ENCODE measurements around the gene ITIH1. TPM values are rescaled to one million over a fixed set of nuclear protein-coding genes. Genes with fewer than 3 reads are reported as not detected.

Gene ITIH1
- total RNA-seq, 3 donors from 2014 or later, result 0.32 to 0.33 TPM; not detected in 1

DNA sequence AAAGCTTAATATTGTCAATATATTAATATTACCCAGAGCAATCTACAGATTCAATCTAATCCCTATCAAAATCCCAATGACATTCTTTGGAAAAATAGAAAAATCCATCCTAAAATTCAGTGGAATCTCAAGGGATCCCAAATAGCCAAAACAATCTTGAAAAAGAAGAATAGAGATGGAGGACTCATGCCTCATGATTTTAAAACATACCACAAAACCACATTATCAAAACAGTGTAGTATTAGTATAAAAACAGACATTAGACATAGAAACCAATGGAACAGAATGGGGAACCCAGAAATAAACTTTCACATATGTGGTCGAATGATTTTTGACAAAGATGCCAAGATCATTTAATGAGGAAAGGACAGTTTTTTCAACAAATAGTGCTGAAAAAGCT, 21.3 kb upstream of the ITIH1 start:
- Histone ChIP-seq H3K36me3 (no peaks in the 10 kb centered on the region), H3K9me3 (no peaks in the 10 kb centered on the region), H3K27ac (no peak overlapping the region), H3K4me3 (no peak overlapping the region), H3K4me1 (no peaks in the 10 kb centered on the region), H3K27me3 (no peaks in the 10 kb centered on the region)
- DNase-seq (ENCODE audit: low spot score in 2 of 2), result no peak
- TF ChIP-seq POLR2AphosphoS5 (IDR thresholded peaks at IDR 0.05) (no peak), POLR2A (IDR thresholded peaks at IDR 0.05) (no peak)
- TF ChIP-seq, protein P1, sequence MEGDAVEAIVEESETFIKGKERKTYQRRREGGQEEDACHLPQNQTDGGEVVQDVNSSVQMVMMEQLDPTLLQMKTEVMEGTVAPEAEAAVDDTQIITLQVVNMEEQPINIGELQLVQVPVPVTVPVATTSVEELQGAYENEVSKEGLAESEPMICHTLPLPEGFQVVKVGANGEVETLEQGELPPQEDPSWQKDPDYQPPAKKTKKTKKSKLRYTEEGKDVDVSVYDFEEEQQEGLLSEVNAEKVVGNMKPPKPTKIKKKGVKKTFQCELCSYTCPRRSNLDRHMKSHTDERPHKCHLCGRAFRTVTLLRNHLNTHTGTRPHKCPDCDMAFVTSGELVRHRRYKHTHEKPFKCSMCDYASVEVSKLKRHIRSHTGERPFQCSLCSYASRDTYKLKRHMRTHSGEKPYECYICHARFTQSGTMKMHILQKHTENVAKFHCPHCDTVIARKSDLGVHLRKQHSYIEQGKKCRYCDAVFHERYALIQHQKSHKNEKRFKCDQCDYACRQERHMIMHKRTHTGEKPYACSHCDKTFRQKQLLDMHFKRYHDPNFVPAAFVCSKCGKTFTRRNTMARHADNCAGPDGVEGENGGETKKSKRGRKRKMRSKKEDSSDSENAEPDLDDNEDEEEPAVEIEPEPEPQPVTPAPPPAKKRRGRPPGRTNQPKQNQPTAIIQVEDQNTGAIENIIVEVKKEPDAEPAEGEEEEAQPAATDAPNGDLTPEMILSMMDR (IDR thresholded peaks at IDR 0.05), result no peak
- intact Hi-C loops (cut with DNase I; ENCODE audit: low total_unique reads), result no loop called here

DNA sequence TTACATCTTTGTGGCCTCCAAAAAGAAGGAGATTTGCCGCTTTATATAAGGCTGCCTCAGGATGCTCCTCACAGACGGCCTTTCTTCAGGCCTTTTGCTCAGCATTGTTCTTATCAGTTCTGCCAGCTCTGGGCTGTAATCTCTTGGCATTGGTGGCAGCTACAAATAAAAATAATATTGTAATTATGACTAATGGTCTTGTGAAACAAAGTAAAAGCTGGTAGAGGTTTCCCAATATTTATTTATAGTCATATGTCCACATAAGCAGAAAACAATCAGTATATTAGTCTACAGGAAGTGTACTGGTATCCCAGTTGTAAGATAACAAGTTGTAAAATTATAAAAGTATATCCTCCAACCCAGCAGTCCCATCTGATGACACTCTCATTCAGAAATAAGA, 13.9 kb upstream of the ITIH1 start:
- Histone ChIP-seq H3K4me3 (no peak overlapping the region), H3K9me3 (no peaks in the 10 kb centered on the region), H3K27me3 (no peaks in the 10 kb centered on the region), H3K36me3 (no peaks in the 10 kb centered on the region), H3K4me1 (no peaks in the 10 kb centered on the region), H3K27ac (no peak overlapping the region)
- intact Hi-C loops (cut with DNase I; ENCODE audit: low total_unique reads), result no loop called here
- DNase-seq (ENCODE audit: low spot score in 2 of 2), result no peak
- TF ChIP-seq, protein P1 (IDR thresholded peaks at IDR 0.05), result no peak
- TF ChIP-seq POLR2A (IDR thresholded peaks at IDR 0.05) (no peak), POLR2AphosphoS5 (IDR thresholded peaks at IDR 0.05) (no peak)

DNA sequence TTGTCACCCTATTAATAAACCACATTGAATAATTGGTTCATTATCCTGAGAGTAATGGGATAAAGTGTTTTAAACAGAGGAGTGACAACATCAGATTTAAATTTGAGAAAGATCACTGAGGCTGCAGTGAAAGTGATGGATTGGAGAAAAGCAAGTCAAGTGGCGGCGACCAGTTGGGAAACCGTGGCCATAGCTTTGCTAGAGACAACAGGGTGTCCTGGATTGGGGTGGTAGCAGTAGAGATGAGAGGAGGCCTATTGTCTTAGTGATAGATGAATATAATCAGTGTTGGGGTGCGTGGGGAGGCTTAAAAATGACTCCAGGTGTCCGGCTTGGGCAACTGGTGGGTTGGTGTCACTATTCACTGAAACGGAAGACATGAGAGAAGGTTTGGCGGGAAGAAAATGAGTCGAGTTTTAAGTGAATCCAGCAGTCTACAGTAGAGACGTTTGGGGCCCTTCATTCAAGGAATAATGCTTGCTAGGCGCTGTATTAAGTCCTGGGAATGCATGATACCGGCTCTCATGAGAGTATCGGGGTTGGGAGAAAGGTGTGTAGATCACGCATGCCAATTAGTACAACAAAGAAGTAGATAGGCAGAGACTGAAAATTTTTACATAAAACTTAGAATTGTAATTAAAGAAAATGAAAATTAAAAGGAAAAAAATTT, 7.5 kb upstream of the ITIH1 start:
- no peak for TF ChIP-seq POLR2AphosphoS5 (IDR thresholded peaks at IDR 0.05)
- TF ChIP-seq POLR2A (IDR thresholded peaks at IDR 0.05), result no peak
- TF ChIP-seq, protein P1 (IDR thresholded peaks at IDR 0.05), result no peak
- peaks cover 0 to 9% of the 10 kb centered on the region in 2 donors for H3K4me1 ChIP-seq
- H3K27me3 ChIP-seq, result no peaks in the 10 kb centered on the region
- intact Hi-C loops (cut with DNase I; ENCODE audit: low total_unique reads), result no loop called here
- peak overlapping the region in 1 of 2 donors; percentile 72 for H3K27ac ChIP-seq
- H3K9me3 ChIP-seq, result no peaks in the 10 kb centered on the region
- DNase-seq (ENCODE audit: low spot score in 2 of 2), result no peak
- H3K4me3 ChIP-seq, result peak overlapping the region; percentile 90 to 98 (median 91)
- no peaks in the 10 kb centered on the region for H3K36me3 ChIP-seq

DNA sequence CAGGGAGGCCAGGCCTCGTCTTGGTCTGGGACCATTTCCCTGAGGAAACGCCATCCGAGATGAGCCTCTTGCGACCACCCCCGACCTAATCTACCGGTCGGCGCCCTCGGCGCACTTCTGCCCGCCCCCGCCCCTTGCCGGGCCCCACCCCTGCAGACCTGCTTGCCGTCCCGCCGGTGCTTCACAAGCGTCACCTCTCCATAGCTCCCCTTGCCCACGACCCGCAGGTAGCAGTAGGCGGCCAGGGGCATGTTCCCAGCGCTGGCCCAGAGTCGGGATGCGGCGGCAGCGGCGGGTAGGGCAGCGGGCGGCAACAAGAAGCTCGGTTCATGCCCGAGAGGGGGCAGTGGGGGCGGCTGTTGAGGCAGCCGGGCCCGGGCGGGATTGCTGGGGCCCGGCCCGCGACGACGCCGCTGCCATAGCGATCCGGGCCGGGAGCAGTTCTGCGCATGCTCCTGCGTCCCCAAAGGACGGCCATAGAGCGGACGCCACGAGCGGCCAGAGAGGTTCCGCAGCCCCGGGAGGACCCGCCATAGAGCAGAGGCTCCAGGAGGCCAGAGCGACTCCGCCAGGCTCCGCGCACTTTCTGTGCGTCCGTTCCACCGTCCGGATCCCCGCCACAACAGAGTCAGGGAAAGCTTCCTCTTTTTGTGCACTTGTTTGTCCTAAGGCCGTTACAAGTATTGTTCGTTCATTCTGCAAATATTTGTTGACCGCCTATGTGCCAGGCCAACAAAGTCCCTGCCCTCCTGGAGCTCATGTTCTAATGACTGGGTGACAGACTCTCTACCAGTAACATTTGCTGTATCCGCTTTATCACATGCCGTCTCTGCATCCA, 6.7 kb upstream of the ITIH1 start, which contains the start of gene NEK4:
TSS of gene NEK4 (minus strand) at position 445 of the 838 bp plus-strand sequence. CDS start at position 251, 194 bp downstream.
- peak; percentile 82 to 89 for DNase-seq (ENCODE audit: low spot score in 2 of 2)
- TF ChIP-seq, protein P1 (IDR thresholded peaks at IDR 0.05), result no peak
- TF ChIP-seq POLR2AphosphoS5 (IDR thresholded peaks at IDR 0.05), result peak in 2 of 3 donors; percentile 63 to 65
- Histone ChIP-seq H3K36me3 (no peaks in the 10 kb centered on the region), H3K4me1 (peaks cover 0 to 9% of the 10 kb centered on the region in 2 donors), H3K4me3 (peak within 1 kb of the TSS; percentile 90 to 98 (median 91)), H3K9me3 (no peaks in the 10 kb centered on the region), H3K27me3 (no peaks in the 10 kb centered on the region), H3K27ac (peak within 1 kb of the TSS; percentile 72 to 73)
- intact Hi-C loops (cut with DNase I; ENCODE audit: low total_unique reads), result no loop called here

DNA sequence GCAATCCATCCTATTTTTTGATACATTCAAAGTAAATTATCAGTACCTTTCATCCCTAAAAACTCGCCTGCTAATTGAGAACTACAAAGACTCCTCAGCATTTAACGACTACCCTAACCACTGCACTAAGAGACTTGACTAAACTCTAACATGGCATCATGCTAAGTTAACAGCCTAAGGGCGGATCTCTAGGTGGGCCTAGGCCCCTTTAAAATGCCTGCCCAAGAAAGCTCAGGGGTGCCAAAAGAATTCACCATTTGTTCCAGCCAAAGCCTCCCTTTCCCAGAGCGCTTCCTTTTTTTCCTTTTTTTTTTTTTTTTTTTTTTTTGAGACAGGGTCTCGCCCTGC, 6.1 kb upstream of the ITIH1 start:
- H3K9me3 ChIP-seq, result no peaks in the 10 kb centered on the region
- H3K4me1 ChIP-seq, result peaks cover 0 to 9% of the 10 kb centered on the region in 2 donors
- TF ChIP-seq POLR2A (IDR thresholded peaks at IDR 0.05), result no peak
- TF ChIP-seq, protein P1 (IDR thresholded peaks at IDR 0.05), result no peak
- TF ChIP-seq POLR2AphosphoS5 (IDR thresholded peaks at IDR 0.05), result no peak
- H3K27ac ChIP-seq, result peak overlapping the region; percentile 72 to 73
- intact Hi-C loops (cut with DNase I; ENCODE audit: low total_unique reads), result no loop called here
- no peak for DNase-seq (ENCODE audit: low spot score in 2 of 2)
- H3K36me3 ChIP-seq, result no peaks in the 10 kb centered on the region
- H3K27me3 ChIP-seq, result no peaks in the 10 kb centered on the region
- H3K4me3 ChIP-seq, result peak overlapping the region; percentile 90 to 98 (median 91)
